ENCODE data around the gene RFX7. TPM values are rescaled to one million over a fixed set of nuclear protein-coding genes. Genes with fewer than 3 reads are reported as not detected.
A peak's percentile ranks its signal among the peaks of the same experiment; 100 is the strongest.

The RFX7 gene
- total RNA-seq, 1 donor from 2014 or later = 17.2 TPM

- ATAC-seq = no peak
- intact Hi-C loops (cut with DNase I) = no loop called here
- no peak for TF ChIP-seq CTCF (IDR thresholded peaks at IDR 0.05)
Observed at GRCh38 chr15:56225520-56225919, 18.2 kb downstream of the RFX7 start.

GRCh38 chr15:56222302-56222701, 21.4 kb downstream of the RFX7 start:
- ATAC-seq (no peak), DNase-seq (no peak)
- H3K27me3 ChIP-seq (ENCODE audit: low read depth) = no peaks in the 10 kb centered on the region
- peaks cover 5% of the 10 kb centered on the region for H3K9me3 ChIP-seq
- H3K4me1 ChIP-seq = no peaks in the 10 kb centered on the region
- H3K4me3 ChIP-seq = no peak overlapping the region
- intact Hi-C loops (cut with DNase I) = no loop called here
- TF ChIP-seq CTCF (IDR thresholded peaks at IDR 0.05) = no peak
- H3K36me3 ChIP-seq = no peaks in the 10 kb centered on the region
- no peak overlapping the region for H3K27ac ChIP-seq

More at GRCh38 chr15:56225520-56225919, 18.2 kb downstream of the RFX7 start:
- H3K9me3 ChIP-seq = peaks cover 15% of the 10 kb centered on the region
- no peak for DNase-seq
- H3K36me3 ChIP-seq = no peaks in the 10 kb centered on the region
- H3K27me3 ChIP-seq (ENCODE audit: low read depth) = no peaks in the 10 kb centered on the region
- H3K27ac ChIP-seq = no peak overlapping the region
- no peaks in the 10 kb centered on the region for H3K4me1 ChIP-seq
- no peak overlapping the region for H3K4me3 ChIP-seq

GRCh38 chr15:56217341-56217740, 26.3 kb downstream of the RFX7 start:
- H3K36me3 ChIP-seq = no peaks in the 10 kb centered on the region
- ATAC-seq (no peak), DNase-seq (no peak)
- no peaks in the 10 kb centered on the region for H3K4me1 ChIP-seq
- no peak overlapping the region for H3K27ac ChIP-seq
- H3K27me3 ChIP-seq (ENCODE audit: low read depth) = no peaks in the 10 kb centered on the region
- TF ChIP-seq CTCF (IDR thresholded peaks at IDR 0.05) = no peak
- no peak overlapping the region for H3K4me3 ChIP-seq
- no peaks in the 10 kb centered on the region for H3K9me3 ChIP-seq
- intact Hi-C loops (cut with DNase I) = no loop called here

- ATAC-seq (peak; percentile 18 to 42), DNase-seq (no peak)
- H3K4me1 ChIP-seq = no peaks in the 10 kb centered on the region
- TF ChIP-seq CTCF (IDR thresholded peaks at IDR 0.05) = no peak
- intact Hi-C loops (cut with DNase I) = no loop called here
- H3K9me3 ChIP-seq = peaks cover 3% of the 10 kb centered on the region
- no peak overlapping the region for H3K4me3 ChIP-seq
- H3K36me3 ChIP-seq = no peaks in the 10 kb centered on the region
- H3K27me3 ChIP-seq (ENCODE audit: low read depth) = no peaks in the 10 kb centered on the region
- no peak overlapping the region for H3K27ac ChIP-seq
Observed at GRCh38 chr15:56215769-56216168, 27.9 kb downstream of the RFX7 start.

- intact Hi-C loops (cut with DNase I) = no loop called here
- Histone ChIP-seq H3K27ac (no peak overlapping the region), H3K36me3 (no peaks in the 10 kb centered on the region), H3K4me1 (peaks cover 3% of the 10 kb centered on the region), H3K27me3 (ENCODE audit: low read depth) (no peaks in the 10 kb centered on the region), H3K4me3 (no peak overlapping the region), H3K9me3 (peaks cover 4% of the 10 kb centered on the region)
- no peak for ATAC-seq
- DNase-seq = no peak
- no peak for TF ChIP-seq CTCF (IDR thresholded peaks at IDR 0.05)
Observed at GRCh38 chr15:56211960-56212550, 31.6 kb downstream of the RFX7 start.

Measured in lower lobe of right lung (tissue), 2 donors.